Right lobe of liver (tissue), 6 donors: ENCODE results near the gene CDK14. TPM values are rescaled to one million over a fixed set of nuclear protein-coding genes. Genes with fewer than 3 reads are reported as not detected.

Source experiments
- ATAC-seq, 4 donors: fragments of 200-7000 bp; cut with Tn5 transposase; one replicate each; pipeline ENCODE4 v1.9.1; 2020; ENCODE audit warnings: mild to moderate bottlenecking in 4 of 4, moderate library complexity in 4 of 4
- DNase-seq, 3 donors: peaks; one replicate each; pipeline ENCODE4 v3.0.0-alpha.2; 2020
- H3K27ac ChIP-seq, 3 donors: fragments of 200-600 bp; one replicate each; pipeline ENCODE4 v1.8.0; 2022
- H3K27me3 ChIP-seq, 2 donors: fragments of 200-600 bp; one replicate each; pipeline ENCODE4 v1.8.0; 2022
- H3K36me3 ChIP-seq, 4 donors: fragments of 200-600 bp; sonication (generic) in 1 of 4; one replicate each; pipeline versions ENCODE4 v1.5.1 to v1.8.0; 2017 to 2022; ENCODE audit warnings: control low read depth in 1 of 4
- H3K4me1 ChIP-seq, 4 donors: fragments of 200-600 bp; sonication (generic) in 1 of 4; one replicate each; pipeline versions ENCODE4 v1.5.1 to v1.8.0; 2017 to 2022; ENCODE audit warnings: control low read depth in 1 of 4
- H3K4me3 ChIP-seq, 3 donors: fragments of 200-600 bp; one replicate each; pipeline ENCODE4 v1.8.0; 2022
- H3K9me3 ChIP-seq, 4 donors: fragments of 200-600 bp; sonication (generic) in 1 of 4; one replicate each; pipeline versions ENCODE4 v1.5.1 to v1.8.0; 2017 to 2022; ENCODE audit warnings: control low read depth in 1 of 4
- CTCF ChIP-seq, 4 donors: fragments of 200-600 bp in 3 of 4; fragments of 450-650 bp in 1 of 4; IDR thresholded peaks; one replicate each; pipeline versions ENCODE4 v1.5.1 to v1.8.0; 2016 to 2022; ENCODE audit warnings: antibody characterized with exemption in 4 of 4, mild to moderate bottlenecking in 2 of 4
- POLR2A ChIP-seq: fragments of 450-650 bp; IDR thresholded peaks from one replicate; pipeline ENCODE4 v1.6.1; 2017; ENCODE audit warnings: antibody characterized with exemption, mild to moderate bottlenecking
- WGBS: methylation state at CpG from one replicate; pipeline ENCODE4 v1.1.6; 2018; ENCODE audit warnings: low coverage, low lambda C conversion rate; ENCODE audit not compliant: insufficient coverage; ENCODE audit errors: missing lambda C conversion rate; 5-methylcytosine and 5-hydroxymethylcytosine counted together
- intact Hi-C, 2 donors: fragments of 100-400 bp; cut with DNase I; formaldehyde crosslinking; loops; one replicate each; pipeline versions ENCODE4 v1.11.2 to v1.14.1; 2022
- total RNA-seq, 6 experiments: library from RNA; depleted of rRNA in 2 of 6; stranded (reverse); fragments of >200 nt in 2 of 6; fragmentation: NEBNext Ultra II Directional in 3 of 6; extraction: Animal tissue kit (Norgen Biotek cat#: 25700) in 3 of 6; gene quantifications; one replicate each; pipeline versions ENCODE4 v1.1.0 to v1.2.4, GENCODE V29; 2016 to 2023
- donor health status: DM: no; HTN: yes; CAD: no.
- donor health status: DM: no; HTN: no; CAD: no.
- donor health status: DM: no; HTN: no; CAD: no.
- donor health status: DM: no; HTN: yes; CAD: no.
- donor health status: DM: no; HTN: yes; CAD: no.

The CDK14 gene
- total RNA-seq, 6 experiments from 2014 or later = 12.6 to 28.7 (median 17.9) TPM

- DNase-seq (no peak), ATAC-seq (peak; percentile 32 to 72 (median 44))
- Histone ChIP-seq H3K27ac (no peak overlapping the region), H3K27me3 (no peaks in the 10 kb centered on the region), H3K4me1 (peaks cover 0 to 36% (median 0%) of the 10 kb centered on the region in 4 donors), H3K4me3 (no peak overlapping the region), H3K36me3 (no peaks in the 10 kb centered on the region), H3K9me3 (no peaks in the 10 kb centered on the region)
- 45% methylated on average over 2 of the region's 2 CpGs for WGBS
- intact Hi-C loops = no loop called here
- TF ChIP-seq POLR2A (no peak), CTCF (IDR thresholded peaks at IDR 0.05) (no peak)
Measured at GRCh38 chr7:90706072-90706716, 110.1 kb downstream of the CDK14 start.

- no peak for DNase-seq
- H3K9me3 ChIP-seq = no peaks in the 10 kb centered on the region
- H3K27ac ChIP-seq = no peak overlapping the region
- no peak overlapping the region for H3K4me3 ChIP-seq
- no peaks in the 10 kb centered on the region for H3K27me3 ChIP-seq
- TF ChIP-seq POLR2A (no peak), CTCF (IDR thresholded peaks at IDR 0.05) (peak; percentile 35 to 67 (median 48))
- intact Hi-C loops = no loop called here
- ATAC-seq = peak; percentile 49 to 81 (median 67)
- peaks cover 0 to 35% (median under 1%) of the 10 kb centered on the region in 4 donors for H3K4me1 ChIP-seq
- H3K36me3 ChIP-seq = no peaks in the 10 kb centered on the region
- WGBS = 47% methylated on average over 5 of the region's 5 CpGs
Measured at GRCh38 chr7:90708841-90709317, 112.8 kb downstream of the CDK14 start.

- DNase-seq (no peak), ATAC-seq (peak in 1 of 4 donors; percentile 10)
- 32% methylated on average over 11 of the region's 11 CpGs for whole genome bisulfite sequencing
- Histone ChIP-seq H3K9me3 (no peaks in the 10 kb centered on the region), H3K4me1 (peaks cover 0 to 41% (median 5%) of the 10 kb centered on the region in 4 donors), H3K27me3 (no peaks in the 10 kb centered on the region), H3K4me3 (no peak overlapping the region), H3K36me3 (no peaks in the 10 kb centered on the region), H3K27ac (no peak overlapping the region)
- intact Hi-C loops = no loop called here
- TF ChIP-seq CTCF (IDR thresholded peaks at IDR 0.05) (no peak), POLR2A (no peak)
Measured at GRCh38 chr7:90709501-90710465, 113.7 kb downstream of the CDK14 start.

GRCh38 chr7:90710466-90710850 lies 114.3 kb downstream of the CDK14 start:
- H3K27ac ChIP-seq = no peak overlapping the region
- H3K27me3 ChIP-seq = no peaks in the 10 kb centered on the region
- no peak for TF ChIP-seq POLR2A
- TF ChIP-seq CTCF (IDR thresholded peaks at IDR 0.05) = no peak
- intact Hi-C loops = no loop called here
- peaks cover 0 to 41% (median 5%) of the 10 kb centered on the region in 4 donors for H3K4me1 ChIP-seq
- WGBS = 55% methylated on average over 4 of the region's 4 CpGs
- H3K9me3 ChIP-seq = no peaks in the 10 kb centered on the region
- no peak for DNase-seq
- H3K36me3 ChIP-seq = no peaks in the 10 kb centered on the region
- no peak overlapping the region for H3K4me3 ChIP-seq
- ATAC-seq = no peak
